GM10248 (cell line): ENCODE data around the gene NRP2.

Experiments used
- CTCF ChIA-PET: fragments of 300-600 bp; sonication (Branson Sonifier 250); formaldehyde crosslinking; extraction: SDS; loops from one replicate; lab custom pipeline; 2021; ENCODE audit warnings: antibody characterized with exemption; lab: Yijun Ruan, JAX
- POLR2A ChIA-PET: fragments of 350-650 bp; sonication (Branson Sonifier 250); formaldehyde crosslinking; extraction: SDS; loops from one replicate; lab custom pipeline; 2020; ENCODE audit warnings: antibody characterized with exemption; lab: Yijun Ruan, JAX
- DNase-seq: peaks from one replicate; pipeline ENCODE4 v3.0.0; 2012; ENCODE audit errors: extremely low spot score
- CTCF ChIP-seq: IDR thresholded peaks from 2 replicates; pipeline ENCODE4 v1.5.1; 2012; ENCODE audit warnings: mild to moderate bottlenecking, low read depth; ENCODE audit errors: extremely low read depth, missing control alignments, control extremely low read depth

Gene NRP2

DNA sequence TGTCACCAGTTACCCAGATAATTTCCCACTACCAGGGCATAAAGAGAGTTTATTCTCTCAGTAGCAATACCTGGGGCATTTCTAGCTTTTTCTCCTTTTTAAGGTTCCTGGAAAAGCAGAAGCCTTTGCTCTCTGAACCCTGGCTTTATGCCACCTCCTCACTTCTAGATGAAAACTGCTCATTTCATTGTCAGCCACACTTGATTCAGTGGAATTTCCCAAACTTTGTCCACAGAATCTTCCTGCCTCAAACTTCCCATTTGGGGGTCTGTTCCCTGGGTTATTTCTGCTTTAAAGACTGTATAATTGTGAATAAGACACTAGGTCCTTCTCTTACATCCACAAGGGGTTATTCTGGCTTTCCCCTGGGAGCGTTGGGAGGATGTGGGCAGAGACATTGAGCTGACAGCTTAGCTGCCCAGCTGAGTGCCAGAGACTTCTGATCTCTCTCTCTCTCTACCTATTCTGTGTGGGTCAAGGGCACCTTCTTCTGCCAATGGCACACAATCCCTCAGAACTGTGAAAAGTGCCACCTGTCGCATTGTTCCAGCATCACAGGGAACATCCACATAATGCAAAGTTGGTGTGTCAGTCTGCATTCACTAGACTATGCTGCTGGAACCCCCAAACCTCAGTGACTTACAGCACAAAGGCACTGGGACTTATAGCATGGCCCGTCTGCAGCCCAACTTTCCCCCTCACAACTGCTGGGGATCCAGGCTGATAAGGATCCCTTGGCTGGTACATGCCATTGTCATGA is 19.9 kb upstream of the NRP2 start:
- ChIA-PET POLR2A (no interaction called here), CTCF (interaction anchor here (2.0 to 2.7 kb wide), 2 partner anchors 13 to 17 kb away, joined by 6 to 21 read pairs; no protein-coding TSS in a partner anchor)
- no peak for TF ChIP-seq CTCF
- DNase-seq: no peak

GRCh38 chr2:205665791-205666190 is 16.5 kb upstream of the NRP2 start:
- no peak for TF ChIP-seq CTCF
- ChIA-PET CTCF (interaction anchor here (1.2 to 2.4 kb wide), 2 partner anchors 14 to 47 kb away, joined by 3 to 7 read pairs; no protein-coding TSS in a partner anchor), POLR2A (no interaction called here)
- no peak for DNase-seq

DNA sequence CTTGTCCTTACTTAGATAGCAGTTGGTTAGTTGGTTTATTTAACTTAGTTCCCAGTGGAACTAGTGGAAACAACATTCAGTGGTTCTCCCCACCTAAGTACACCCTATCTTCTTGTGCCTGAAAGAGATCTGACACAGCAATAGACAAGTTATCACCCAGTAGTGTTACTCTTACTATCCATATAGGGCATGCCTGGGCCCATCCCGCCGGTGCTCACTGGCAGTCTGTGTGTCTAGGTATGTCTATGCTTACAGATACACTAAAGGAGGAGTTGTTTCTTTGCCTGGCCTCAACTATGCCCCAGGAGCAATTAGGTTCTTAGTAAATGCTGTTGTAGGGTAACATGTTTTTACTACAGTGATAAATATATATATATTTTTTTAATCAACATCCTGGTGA is 12.0 kb upstream of the NRP2 start:
- TF ChIP-seq CTCF: no peak
- CTCF ChIA-PET: no interaction called here
- POLR2A ChIA-PET: no interaction called here
- DNase-seq: no peak

GRCh38 chr2:205673312-205673711 is 9.0 kb upstream of the NRP2 start:
- no peak for TF ChIP-seq CTCF
- ChIA-PET POLR2A (no interaction called here), CTCF (no interaction called here)
- DNase-seq: no peak

DNA sequence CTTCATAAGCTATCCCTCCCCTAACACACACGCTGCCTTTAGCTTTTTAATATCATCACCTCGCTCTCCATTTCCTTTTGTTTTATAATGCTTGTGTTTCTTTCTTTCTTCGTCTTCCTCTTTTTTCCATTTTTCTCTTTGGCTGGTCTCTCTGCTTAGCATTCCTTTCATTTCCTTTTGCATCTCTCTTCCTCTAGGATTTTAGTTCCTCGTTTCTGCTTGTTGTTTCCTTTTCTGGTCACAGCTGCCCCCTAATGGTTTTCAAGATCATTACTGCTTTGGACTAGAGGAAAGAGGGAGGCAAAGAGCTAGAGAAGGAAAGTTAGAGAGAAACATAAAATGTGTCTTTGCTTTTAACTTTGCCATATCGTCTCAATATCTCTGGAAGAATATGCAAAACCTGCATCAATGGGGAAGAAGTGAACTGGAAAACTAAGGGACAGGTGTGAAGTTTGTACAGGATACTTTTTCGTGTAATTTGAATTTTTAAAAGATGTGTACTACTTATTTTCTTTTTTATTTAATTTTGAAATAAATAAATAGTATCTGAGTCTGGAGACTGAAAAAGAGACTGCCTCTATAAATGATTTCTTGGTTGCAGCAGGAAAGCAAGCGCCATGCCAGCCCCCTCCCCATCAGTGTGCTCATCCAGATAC is 6.3 kb upstream of the NRP2 start:
- no peak for DNase-seq
- CTCF ChIA-PET: interaction anchor here (0.8 to 3.3 kb wide), 26 partner anchors 8 to 1570 kb away, joined by 3 to 21 read pairs (median 4); no protein-coding TSS in a partner anchor
- peak; percentile 71 for TF ChIP-seq CTCF
- POLR2A ChIA-PET: no interaction called here

DNA sequence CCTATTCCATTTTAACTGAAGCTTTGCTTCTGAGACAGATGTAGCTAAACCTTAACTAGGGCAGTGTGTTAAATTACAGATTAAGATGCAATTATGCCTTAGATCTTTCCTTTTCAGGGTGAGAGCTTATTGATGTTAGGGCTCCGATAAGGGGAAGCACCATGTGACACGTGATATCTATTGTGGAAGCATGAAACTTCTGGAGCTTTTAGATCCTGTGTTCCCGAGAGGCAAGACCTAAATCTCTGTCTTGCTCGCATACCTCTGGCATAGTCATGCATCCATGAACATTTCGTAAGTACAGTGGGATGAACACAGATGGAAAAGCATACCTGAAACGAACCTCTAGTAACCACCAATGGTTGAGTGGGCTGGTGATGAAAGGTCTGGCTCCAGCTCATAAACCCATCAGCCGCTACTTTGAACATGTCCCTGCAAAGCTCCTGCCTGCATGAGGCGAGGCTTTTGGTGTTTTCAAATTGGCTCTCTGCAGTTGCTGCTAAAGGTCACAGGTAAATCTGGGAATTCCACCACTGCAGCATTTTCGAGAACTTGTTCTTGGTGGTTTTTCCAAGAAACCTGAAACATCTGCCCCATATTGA is 3.7 kb upstream of the NRP2 start:
- CTCF ChIA-PET: interaction anchor here (0.8 to 4.3 kb wide), 15 partner anchors 9 to 1418 kb away, joined by 3 to 20 read pairs (median 4); no protein-coding TSS in a partner anchor
- POLR2A ChIA-PET: no interaction called here
- TF ChIP-seq CTCF: no peak
- no peak for DNase-seq
